ENCODE results near the gene PLLP.

PLLP gene

GRCh38 chr16:57297856-57298255 is 13.4 kb upstream of the PLLP start:
- TF ChIP-seq ZBTB7A (IDR thresholded peaks at IDR 0.05; ENCODE audit: low read depth) (no peak), EP300 (IDR thresholded peaks at IDR 0.05; ENCODE audit: borderline replicate concordance) (no peak), TEAD4 (IDR thresholded peaks at IDR 0.05) (no peak), TCF12 (IDR thresholded peaks at IDR 0.05; ENCODE audit: low read depth) (no peak), EGR1 (IDR thresholded peaks at IDR 0.05) (no peak), TAF1 (IDR thresholded peaks at IDR 0.05; ENCODE audit: low read depth) (no peak)
- TF ChIP-seq, protein P1, sequence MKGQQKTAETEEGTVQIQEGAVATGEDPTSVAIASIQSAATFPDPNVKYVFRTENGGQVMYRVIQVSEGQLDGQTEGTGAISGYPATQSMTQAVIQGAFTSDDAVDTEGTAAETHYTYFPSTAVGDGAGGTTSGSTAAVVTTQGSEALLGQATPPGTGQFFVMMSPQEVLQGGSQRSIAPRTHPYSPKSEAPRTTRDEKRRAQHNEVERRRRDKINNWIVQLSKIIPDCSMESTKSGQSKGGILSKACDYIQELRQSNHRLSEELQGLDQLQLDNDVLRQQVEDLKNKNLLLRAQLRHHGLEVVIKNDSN (IDR thresholded peaks at IDR 0.05) = no peak

- TF ChIP-seq YY1 (IDR thresholded peaks at IDR 0.05; ENCODE audit: low read depth) (no peak), NFIC (IDR thresholded peaks at IDR 0.05) (no peak), CEBPB (IDR thresholded peaks at IDR 0.05) (no peak), FOXM1 (IDR thresholded peaks at IDR 0.05; ENCODE audit: borderline replicate concordance, low read depth) (no peak), EP300 (IDR thresholded peaks at IDR 0.05; ENCODE audit: borderline replicate concordance) (no peak), TCF12 (IDR thresholded peaks at IDR 0.05; ENCODE audit: low read depth) (no peak), TAF1 (IDR thresholded peaks at IDR 0.05; ENCODE audit: low read depth) (no peak), ZBTB7A (IDR thresholded peaks at IDR 0.05; ENCODE audit: low read depth) (no peak), EGR1 (IDR thresholded peaks at IDR 0.05) (no peak), RAD21 (IDR thresholded peaks at IDR 0.05; ENCODE audit: low read depth) (no peak), TEAD4 (IDR thresholded peaks at IDR 0.05) (no peak), CREB1 (IDR thresholded peaks at IDR 0.05; ENCODE audit: low read depth) (no peak)
- TF ChIP-seq, protein P2, sequence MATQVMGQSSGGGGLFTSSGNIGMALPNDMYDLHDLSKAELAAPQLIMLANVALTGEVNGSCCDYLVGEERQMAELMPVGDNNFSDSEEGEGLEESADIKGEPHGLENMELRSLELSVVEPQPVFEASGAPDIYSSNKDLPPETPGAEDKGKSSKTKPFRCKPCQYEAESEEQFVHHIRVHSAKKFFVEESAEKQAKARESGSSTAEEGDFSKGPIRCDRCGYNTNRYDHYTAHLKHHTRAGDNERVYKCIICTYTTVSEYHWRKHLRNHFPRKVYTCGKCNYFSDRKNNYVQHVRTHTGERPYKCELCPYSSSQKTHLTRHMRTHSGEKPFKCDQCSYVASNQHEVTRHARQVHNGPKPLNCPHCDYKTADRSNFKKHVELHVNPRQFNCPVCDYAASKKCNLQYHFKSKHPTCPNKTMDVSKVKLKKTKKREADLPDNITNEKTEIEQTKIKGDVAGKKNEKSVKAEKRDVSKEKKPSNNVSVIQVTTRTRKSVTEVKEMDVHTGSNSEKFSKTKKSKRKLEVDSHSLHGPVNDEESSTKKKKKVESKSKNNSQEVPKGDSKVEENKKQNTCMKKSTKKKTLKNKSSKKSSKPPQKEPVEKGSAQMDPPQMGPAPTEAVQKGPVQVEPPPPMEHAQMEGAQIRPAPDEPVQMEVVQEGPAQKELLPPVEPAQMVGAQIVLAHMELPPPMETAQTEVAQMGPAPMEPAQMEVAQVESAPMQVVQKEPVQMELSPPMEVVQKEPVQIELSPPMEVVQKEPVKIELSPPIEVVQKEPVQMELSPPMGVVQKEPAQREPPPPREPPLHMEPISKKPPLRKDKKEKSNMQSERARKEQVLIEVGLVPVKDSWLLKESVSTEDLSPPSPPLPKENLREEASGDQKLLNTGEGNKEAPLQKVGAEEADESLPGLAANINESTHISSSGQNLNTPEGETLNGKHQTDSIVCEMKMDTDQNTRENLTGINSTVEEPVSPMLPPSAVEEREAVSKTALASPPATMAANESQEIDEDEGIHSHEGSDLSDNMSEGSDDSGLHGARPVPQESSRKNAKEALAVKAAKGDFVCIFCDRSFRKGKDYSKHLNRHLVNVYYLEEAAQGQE (IDR thresholded peaks at IDR 0.05; ENCODE audit: low read depth) = no peak
- TF ChIP-seq, protein P1 (IDR thresholded peaks at IDR 0.05) = no peak
- TF ChIP-seq, protein P3, sequence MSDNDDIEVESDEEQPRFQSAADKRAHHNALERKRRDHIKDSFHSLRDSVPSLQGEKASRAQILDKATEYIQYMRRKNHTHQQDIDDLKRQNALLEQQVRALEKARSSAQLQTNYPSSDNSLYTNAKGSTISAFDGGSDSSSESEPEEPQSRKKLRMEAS (IDR thresholded peaks at IDR 0.05) = no peak
These were observed 5.2 kb upstream of the PLLP start for GRCh38 chr16:57289391-57290257.

DNA sequence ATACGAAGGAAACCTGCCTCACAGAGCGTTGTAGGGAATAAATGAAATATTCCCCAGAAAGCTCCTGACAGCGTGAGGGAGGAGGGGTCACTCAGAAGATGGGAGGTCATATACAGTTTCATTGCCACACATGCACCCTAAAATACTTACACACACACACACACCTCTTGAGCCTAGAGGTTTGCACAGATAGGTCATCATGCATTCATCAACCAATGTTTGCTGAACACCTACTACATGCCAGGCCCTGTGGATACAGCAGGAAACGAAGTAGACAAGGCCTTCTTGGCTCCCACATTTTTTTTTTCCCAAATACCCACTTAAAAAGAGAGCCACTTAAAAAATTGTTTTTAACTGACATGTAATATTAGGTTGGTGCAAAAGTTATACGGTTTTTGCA is 907 bp upstream of the PLLP start:
- no peak for TF ChIP-seq EGR1 (IDR thresholded peaks at IDR 0.05)
- no peak for TF ChIP-seq TEAD4 (IDR thresholded peaks at IDR 0.05)
- no peak for TF ChIP-seq ZBTB7A (IDR thresholded peaks at IDR 0.05; ENCODE audit: low read depth)
- no peak for TF ChIP-seq CEBPB (IDR thresholded peaks at IDR 0.05)
- no peak for TF ChIP-seq NFIC (IDR thresholded peaks at IDR 0.05)
- no peak for TF ChIP-seq YY1 (IDR thresholded peaks at IDR 0.05; ENCODE audit: low read depth)
- TF ChIP-seq, protein P1 (IDR thresholded peaks at IDR 0.05) = no peak
- TF ChIP-seq TAF1 (IDR thresholded peaks at IDR 0.05; ENCODE audit: low read depth) = no peak
- TF ChIP-seq, protein P3 (IDR thresholded peaks at IDR 0.05) = no peak
- TF ChIP-seq RAD21 (IDR thresholded peaks at IDR 0.05; ENCODE audit: low read depth) = no peak
- TF ChIP-seq CREB1 (IDR thresholded peaks at IDR 0.05; ENCODE audit: low read depth) = no peak
- TF ChIP-seq, protein P2 (IDR thresholded peaks at IDR 0.05; ENCODE audit: low read depth) = no peak

- TF ChIP-seq, protein P1 (IDR thresholded peaks at IDR 0.05) = no peak
- TF ChIP-seq, protein P3 (IDR thresholded peaks at IDR 0.05) = no peak
- TF ChIP-seq YY1 (IDR thresholded peaks at IDR 0.05; ENCODE audit: low read depth) (no peak), TAF1 (IDR thresholded peaks at IDR 0.05; ENCODE audit: low read depth) (no peak), TEAD4 (IDR thresholded peaks at IDR 0.05) (no peak), ZBTB7A (IDR thresholded peaks at IDR 0.05; ENCODE audit: low read depth) (no peak), EP300 (IDR thresholded peaks at IDR 0.05; ENCODE audit: borderline replicate concordance) (no peak), NFIC (IDR thresholded peaks at IDR 0.05) (no peak), RAD21 (IDR thresholded peaks at IDR 0.05; ENCODE audit: low read depth) (no peak)
- TF ChIP-seq, protein P2 (IDR thresholded peaks at IDR 0.05; ENCODE audit: low read depth) = no peak
These were observed 486 bp upstream of the PLLP start for GRCh38 chr16:57284952-57285363.

Measured in Ishikawa (cell line).